HL-60 (cell line): ENCODE results near the gene NFIX.

Experiments used
- POLR2AphosphoS5 ChIP-seq: IDR thresholded peaks from 2 replicates; pipeline ENCODE4 v1.6.1; 2012; ENCODE audit warnings: low read depth
- TF ChIP-seq, protein P1 (sequence below): IDR thresholded peaks from one replicate; pipeline ENCODE4 v1.5.1; 2011; ENCODE audit warnings: low read length, control low read depth, inconsistent platforms; ENCODE audit not compliant: insufficient read depth
- TF ChIP-seq, protein P2 (sequence below): IDR thresholded peaks from 2 replicates; pipeline ENCODE4 v1.6.1; 2012; ENCODE audit warnings: low read depth; ENCODE audit not compliant: insufficient replicate concordance

DNA sequence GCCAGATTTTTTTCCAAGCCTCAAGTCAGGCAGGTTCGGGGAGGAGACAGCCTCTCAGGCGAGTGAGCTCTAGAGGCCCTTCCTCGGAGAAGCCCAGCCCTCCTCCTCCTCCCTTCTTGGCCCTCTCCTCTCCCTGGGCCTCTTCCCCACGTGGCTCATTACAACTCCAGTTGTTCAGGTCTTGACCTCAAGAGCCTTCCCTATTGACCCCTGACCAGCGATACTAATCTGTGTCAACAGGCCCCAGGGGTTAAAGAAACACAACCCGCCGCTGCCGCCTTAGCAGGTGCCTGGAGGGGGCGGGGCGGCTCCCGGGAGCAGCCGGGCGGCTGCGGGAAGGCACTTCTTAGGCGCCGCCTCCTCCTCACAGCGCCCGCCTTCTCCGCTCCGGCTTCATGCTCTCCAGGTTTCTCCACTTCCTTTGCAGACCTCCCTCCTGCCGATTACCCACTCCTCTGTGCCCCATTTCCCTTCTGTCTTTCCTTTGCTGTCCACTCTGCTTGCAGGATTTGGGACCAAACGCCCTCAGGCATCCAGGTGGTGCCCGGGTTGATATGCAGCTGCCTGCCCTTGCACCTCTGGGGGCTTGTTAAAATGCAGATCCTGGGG lies 56.4 kb downstream of the NFIX start:
- TF ChIP-seq POLR2AphosphoS5: no peak
- TF ChIP-seq, protein P1, sequence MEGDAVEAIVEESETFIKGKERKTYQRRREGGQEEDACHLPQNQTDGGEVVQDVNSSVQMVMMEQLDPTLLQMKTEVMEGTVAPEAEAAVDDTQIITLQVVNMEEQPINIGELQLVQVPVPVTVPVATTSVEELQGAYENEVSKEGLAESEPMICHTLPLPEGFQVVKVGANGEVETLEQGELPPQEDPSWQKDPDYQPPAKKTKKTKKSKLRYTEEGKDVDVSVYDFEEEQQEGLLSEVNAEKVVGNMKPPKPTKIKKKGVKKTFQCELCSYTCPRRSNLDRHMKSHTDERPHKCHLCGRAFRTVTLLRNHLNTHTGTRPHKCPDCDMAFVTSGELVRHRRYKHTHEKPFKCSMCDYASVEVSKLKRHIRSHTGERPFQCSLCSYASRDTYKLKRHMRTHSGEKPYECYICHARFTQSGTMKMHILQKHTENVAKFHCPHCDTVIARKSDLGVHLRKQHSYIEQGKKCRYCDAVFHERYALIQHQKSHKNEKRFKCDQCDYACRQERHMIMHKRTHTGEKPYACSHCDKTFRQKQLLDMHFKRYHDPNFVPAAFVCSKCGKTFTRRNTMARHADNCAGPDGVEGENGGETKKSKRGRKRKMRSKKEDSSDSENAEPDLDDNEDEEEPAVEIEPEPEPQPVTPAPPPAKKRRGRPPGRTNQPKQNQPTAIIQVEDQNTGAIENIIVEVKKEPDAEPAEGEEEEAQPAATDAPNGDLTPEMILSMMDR: no peak
- TF ChIP-seq, protein P2, sequence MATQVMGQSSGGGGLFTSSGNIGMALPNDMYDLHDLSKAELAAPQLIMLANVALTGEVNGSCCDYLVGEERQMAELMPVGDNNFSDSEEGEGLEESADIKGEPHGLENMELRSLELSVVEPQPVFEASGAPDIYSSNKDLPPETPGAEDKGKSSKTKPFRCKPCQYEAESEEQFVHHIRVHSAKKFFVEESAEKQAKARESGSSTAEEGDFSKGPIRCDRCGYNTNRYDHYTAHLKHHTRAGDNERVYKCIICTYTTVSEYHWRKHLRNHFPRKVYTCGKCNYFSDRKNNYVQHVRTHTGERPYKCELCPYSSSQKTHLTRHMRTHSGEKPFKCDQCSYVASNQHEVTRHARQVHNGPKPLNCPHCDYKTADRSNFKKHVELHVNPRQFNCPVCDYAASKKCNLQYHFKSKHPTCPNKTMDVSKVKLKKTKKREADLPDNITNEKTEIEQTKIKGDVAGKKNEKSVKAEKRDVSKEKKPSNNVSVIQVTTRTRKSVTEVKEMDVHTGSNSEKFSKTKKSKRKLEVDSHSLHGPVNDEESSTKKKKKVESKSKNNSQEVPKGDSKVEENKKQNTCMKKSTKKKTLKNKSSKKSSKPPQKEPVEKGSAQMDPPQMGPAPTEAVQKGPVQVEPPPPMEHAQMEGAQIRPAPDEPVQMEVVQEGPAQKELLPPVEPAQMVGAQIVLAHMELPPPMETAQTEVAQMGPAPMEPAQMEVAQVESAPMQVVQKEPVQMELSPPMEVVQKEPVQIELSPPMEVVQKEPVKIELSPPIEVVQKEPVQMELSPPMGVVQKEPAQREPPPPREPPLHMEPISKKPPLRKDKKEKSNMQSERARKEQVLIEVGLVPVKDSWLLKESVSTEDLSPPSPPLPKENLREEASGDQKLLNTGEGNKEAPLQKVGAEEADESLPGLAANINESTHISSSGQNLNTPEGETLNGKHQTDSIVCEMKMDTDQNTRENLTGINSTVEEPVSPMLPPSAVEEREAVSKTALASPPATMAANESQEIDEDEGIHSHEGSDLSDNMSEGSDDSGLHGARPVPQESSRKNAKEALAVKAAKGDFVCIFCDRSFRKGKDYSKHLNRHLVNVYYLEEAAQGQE: no peak
